GM18868 (cell line): Measurements from ENCODE around the gene CWC27.
A peak's percentile ranks its signal among the peaks of the same experiment; 100 is the strongest.

Experiments used
- ATAC-seq: cut with Tn5 transposase; IDR thresholded peaks from one replicate; pipeline ENCODE4 v1.9.1; 2021; ENCODE audit warnings: mild to moderate bottlenecking, moderate library complexity; ENCODE audit not compliant: unreplicated experiment

Gene CWC27

GRCh38 chr5:65062469-65063083 is 293.8 kb downstream of the CWC27 start:
- no peak for ATAC-seq

- ATAC-seq = no peak
Observed at GRCh38 chr5:65065001-65065511, 296.3 kb downstream of the CWC27 start.

GRCh38 chr5:65066387-65067146 is 297.8 kb downstream of the CWC27 start:
- ATAC-seq = peak; percentile 69

- no peak for ATAC-seq
Observed at GRCh38 chr5:65067147-65067506, 298.4 kb downstream of the CWC27 start.
